Parathyroid adenoma (tissue), 2 donors: Measurements from ENCODE around the gene LIPG.

Source experiments
- H2AFZ ChIP-seq: fragments of 300-600 bp; sonication (generic); one replicate; pipeline ENCODE4 v1.7.0; 2017; ENCODE audit warnings: antibody characterized with exemption, mild to moderate bottlenecking
- H3K27ac ChIP-seq: fragments of 300-600 bp; sonication (generic); one replicate; pipeline ENCODE4 v1.7.0; 2017
- H3K27me3 ChIP-seq: fragments of 300-600 bp; sonication (generic); one replicate; pipeline ENCODE4 v1.7.0; 2017; ENCODE audit warnings: low read length; ENCODE audit not compliant: control insufficient read depth, insufficient read depth
- H3K36me3 ChIP-seq: fragments of 300-600 bp; sonication (generic); one replicate; pipeline ENCODE4 v1.7.0; 2017; ENCODE audit warnings: low read length; ENCODE audit not compliant: control insufficient read depth, insufficient read depth
- H3K4me1 ChIP-seq: fragments of 300-600 bp; sonication (generic); one replicate; pipeline ENCODE4 v1.7.0; 2017; ENCODE audit warnings: control low read depth
- H3K4me2 ChIP-seq: fragments of 300-600 bp; sonication (generic); one replicate; pipeline ENCODE4 v1.7.0; 2017; ENCODE audit warnings: low read length
- H3K4me3 ChIP-seq: fragments of 300-600 bp; sonication (generic); one replicate; pipeline ENCODE4 v1.7.0; 2017; ENCODE audit warnings: low read depth, low read length
- H3K79me2 ChIP-seq: fragments of 300-600 bp; sonication (generic); one replicate; pipeline ENCODE4 v1.7.0; 2017; ENCODE audit warnings: control low read depth
- H3K9ac ChIP-seq: fragments of 300-600 bp; sonication (generic); one replicate; pipeline ENCODE4 v1.7.0; 2017; ENCODE audit warnings: mild to moderate bottlenecking
- H3K9me3 ChIP-seq: fragments of 300-600 bp; sonication (generic); one replicate; pipeline ENCODE4 v1.7.0; 2017; ENCODE audit warnings: low read length; ENCODE audit not compliant: control insufficient read depth
- TF ChIP-seq, protein P1 (sequence below): fragments of 300-600 bp; sonication (generic); IDR thresholded peaks from one replicate; pipeline ENCODE4 v1.7.0; 2017; ENCODE audit warnings: antibody characterized with exemption, mild to moderate bottlenecking
- donor health status: primary hyperparathyroidism.

Gene LIPG

DNA sequence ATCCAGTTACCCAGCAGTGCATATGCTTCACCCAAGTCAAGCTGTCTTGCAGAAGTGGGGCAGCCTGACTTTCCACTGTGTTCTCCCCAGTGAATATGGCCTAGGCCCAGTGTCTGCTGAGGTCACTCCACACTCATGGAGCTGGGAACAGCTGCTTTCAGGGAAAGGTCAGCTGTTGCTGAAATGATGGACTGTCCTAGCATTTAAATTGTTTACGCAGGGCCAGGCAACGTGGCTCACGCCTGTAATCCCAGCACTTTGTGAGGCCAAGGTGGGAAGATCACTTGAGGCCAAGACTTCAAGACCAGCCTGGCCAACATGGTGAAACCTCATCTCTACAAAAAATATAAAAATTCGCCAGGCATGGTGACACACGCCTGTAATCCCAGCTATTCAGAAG lies 86.5 kb downstream of the LIPG start:
- TF ChIP-seq, protein P1, sequence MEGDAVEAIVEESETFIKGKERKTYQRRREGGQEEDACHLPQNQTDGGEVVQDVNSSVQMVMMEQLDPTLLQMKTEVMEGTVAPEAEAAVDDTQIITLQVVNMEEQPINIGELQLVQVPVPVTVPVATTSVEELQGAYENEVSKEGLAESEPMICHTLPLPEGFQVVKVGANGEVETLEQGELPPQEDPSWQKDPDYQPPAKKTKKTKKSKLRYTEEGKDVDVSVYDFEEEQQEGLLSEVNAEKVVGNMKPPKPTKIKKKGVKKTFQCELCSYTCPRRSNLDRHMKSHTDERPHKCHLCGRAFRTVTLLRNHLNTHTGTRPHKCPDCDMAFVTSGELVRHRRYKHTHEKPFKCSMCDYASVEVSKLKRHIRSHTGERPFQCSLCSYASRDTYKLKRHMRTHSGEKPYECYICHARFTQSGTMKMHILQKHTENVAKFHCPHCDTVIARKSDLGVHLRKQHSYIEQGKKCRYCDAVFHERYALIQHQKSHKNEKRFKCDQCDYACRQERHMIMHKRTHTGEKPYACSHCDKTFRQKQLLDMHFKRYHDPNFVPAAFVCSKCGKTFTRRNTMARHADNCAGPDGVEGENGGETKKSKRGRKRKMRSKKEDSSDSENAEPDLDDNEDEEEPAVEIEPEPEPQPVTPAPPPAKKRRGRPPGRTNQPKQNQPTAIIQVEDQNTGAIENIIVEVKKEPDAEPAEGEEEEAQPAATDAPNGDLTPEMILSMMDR: no peak
- Histone ChIP-seq H3K27ac (no peak overlapping the region), H3K36me3 (no peaks in the 10 kb centered on the region), H3K4me3 (no peak overlapping the region), H3K79me2 (no peaks in the 10 kb centered on the region), H3K9ac (no peak overlapping the region), H3K27me3 (no peaks in the 10 kb centered on the region), H3K4me1 (peaks cover 5% of the 10 kb centered on the region), H3K9me3 (no peaks in the 10 kb centered on the region), H2AFZ (no peak overlapping the region), H3K4me2 (no peak overlapping the region)
